Nephron (organoid): Measurements from ENCODE around the gene FSTL4.
"Not testable (repeated sequence)": the region's sequence is repeated elsewhere in the genome, so short reads cannot be mapped to it uniquely, and the experiment has no call there.

Experiments used
- H3K27ac Mint-ChIP-seq, 3 experiments: 2 replicates each; pipeline ENCODE4 v1.8.0; 2020; ENCODE audit warnings: mixed read lengths in 3 of 3, mild to moderate bottlenecking in 2 of 3, moderate library complexity in 1 of 3
- H3K27me3 Mint-ChIP-seq: 2 replicates; pipeline ENCODE4 v1.8.0; 2021; ENCODE audit warnings: low read depth, mild to moderate bottlenecking, moderate library complexity, mixed read lengths
- H3K36me3 Mint-ChIP-seq: 2 replicates; pipeline ENCODE4 v1.8.0; 2020; ENCODE audit warnings: low read depth, mixed read lengths
- H3K4me1 Mint-ChIP-seq: 2 replicates; pipeline ENCODE4 v1.8.0; 2020; ENCODE audit warnings: mixed read lengths
- H3K4me3 Mint-ChIP-seq, 3 experiments: 2 replicates each; pipeline ENCODE4 v1.8.0; 2020; ENCODE audit warnings: mild to moderate bottlenecking in 3 of 3, mixed read lengths in 3 of 3, moderate library complexity in 2 of 3
- H3K9me3 Mint-ChIP-seq: 2 replicates; pipeline ENCODE4 v1.8.0; 2020; ENCODE audit warnings: mixed read lengths
- TF ChIP-seq, protein P1 (sequence below), 3 experiments: fragments of 200-600 bp; sonication (generic); IDR thresholded peaks; one replicate each; pipeline ENCODE4 v1.5.0; 2021; ENCODE audit warnings: antibody characterized with exemption in 3 of 3; ENCODE audit not compliant: unreplicated experiment in 3 of 3

Gene FSTL4

DNA sequence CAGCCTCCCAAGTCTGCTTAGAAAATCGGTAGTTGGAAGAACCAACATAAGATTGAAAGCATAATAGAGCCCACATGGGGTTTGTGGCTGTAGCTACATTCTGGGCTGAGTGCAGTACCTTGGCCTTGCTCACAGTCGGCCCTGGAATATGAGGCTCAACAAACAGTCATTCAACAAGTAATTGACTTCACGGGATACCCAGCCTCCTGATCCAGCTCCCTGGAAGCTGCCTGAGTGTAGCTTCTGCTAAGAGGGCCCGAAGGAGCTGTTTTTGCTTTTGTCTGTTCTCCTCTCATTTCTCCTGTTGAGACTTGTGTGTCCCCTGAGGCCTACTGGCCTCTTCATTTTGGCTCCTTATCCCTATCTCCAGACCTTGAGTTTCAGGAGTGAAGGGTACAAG lies 389.8 kb downstream of the FSTL4 start:
- H3K9me3 Mint-ChIP-seq: no peaks in the 10 kb centered on the region
- H3K27ac Mint-ChIP-seq: peak overlapping the region in 1 of 3 experiments; percentile 40
- H3K27me3 Mint-ChIP-seq: peaks cover 15% of the 10 kb centered on the region
- no peak overlapping the region for H3K4me3 Mint-ChIP-seq
- peaks cover 19% of the 10 kb centered on the region for H3K4me1 Mint-ChIP-seq
- H3K36me3 Mint-ChIP-seq: no peaks in the 10 kb centered on the region
- TF ChIP-seq, protein P1, sequence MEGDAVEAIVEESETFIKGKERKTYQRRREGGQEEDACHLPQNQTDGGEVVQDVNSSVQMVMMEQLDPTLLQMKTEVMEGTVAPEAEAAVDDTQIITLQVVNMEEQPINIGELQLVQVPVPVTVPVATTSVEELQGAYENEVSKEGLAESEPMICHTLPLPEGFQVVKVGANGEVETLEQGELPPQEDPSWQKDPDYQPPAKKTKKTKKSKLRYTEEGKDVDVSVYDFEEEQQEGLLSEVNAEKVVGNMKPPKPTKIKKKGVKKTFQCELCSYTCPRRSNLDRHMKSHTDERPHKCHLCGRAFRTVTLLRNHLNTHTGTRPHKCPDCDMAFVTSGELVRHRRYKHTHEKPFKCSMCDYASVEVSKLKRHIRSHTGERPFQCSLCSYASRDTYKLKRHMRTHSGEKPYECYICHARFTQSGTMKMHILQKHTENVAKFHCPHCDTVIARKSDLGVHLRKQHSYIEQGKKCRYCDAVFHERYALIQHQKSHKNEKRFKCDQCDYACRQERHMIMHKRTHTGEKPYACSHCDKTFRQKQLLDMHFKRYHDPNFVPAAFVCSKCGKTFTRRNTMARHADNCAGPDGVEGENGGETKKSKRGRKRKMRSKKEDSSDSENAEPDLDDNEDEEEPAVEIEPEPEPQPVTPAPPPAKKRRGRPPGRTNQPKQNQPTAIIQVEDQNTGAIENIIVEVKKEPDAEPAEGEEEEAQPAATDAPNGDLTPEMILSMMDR (IDR thresholded peaks at IDR 0.05; ENCODE audit: unreplicated experiment in 3 of 3): no peak

DNA sequence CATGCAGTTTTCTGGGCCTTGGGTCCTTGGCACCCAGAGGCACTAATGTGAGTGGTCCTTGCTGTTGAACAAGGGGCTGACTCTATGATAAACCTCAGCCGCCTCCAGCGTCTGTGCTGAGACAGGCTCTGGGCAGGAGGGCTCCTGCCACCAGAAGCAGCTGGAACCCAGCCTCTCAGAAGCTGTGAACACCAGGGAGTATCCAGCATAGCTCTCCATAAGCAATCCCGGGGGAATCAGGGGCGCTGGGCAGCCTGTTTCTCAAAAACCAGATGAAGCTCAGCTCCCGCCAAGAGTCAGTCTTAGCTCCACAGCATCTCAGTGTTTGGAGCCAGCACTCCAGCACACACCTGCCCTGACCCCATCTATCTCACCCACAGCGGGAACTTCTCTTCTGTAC lies 390.3 kb downstream of the FSTL4 start:
- peak overlapping the region in 1 of 3 experiments; percentile 14 for H3K27ac Mint-ChIP-seq
- H3K4me3 Mint-ChIP-seq: no peak overlapping the region
- H3K9me3 Mint-ChIP-seq: no peaks in the 10 kb centered on the region
- H3K27me3 Mint-ChIP-seq: peaks cover 10% of the 10 kb centered on the region
- H3K36me3 Mint-ChIP-seq: no peaks in the 10 kb centered on the region
- H3K4me1 Mint-ChIP-seq: peaks cover 15% of the 10 kb centered on the region
- TF ChIP-seq, protein P1 (IDR thresholded peaks at IDR 0.05; ENCODE audit: unreplicated experiment in 3 of 3): no peak

DNA sequence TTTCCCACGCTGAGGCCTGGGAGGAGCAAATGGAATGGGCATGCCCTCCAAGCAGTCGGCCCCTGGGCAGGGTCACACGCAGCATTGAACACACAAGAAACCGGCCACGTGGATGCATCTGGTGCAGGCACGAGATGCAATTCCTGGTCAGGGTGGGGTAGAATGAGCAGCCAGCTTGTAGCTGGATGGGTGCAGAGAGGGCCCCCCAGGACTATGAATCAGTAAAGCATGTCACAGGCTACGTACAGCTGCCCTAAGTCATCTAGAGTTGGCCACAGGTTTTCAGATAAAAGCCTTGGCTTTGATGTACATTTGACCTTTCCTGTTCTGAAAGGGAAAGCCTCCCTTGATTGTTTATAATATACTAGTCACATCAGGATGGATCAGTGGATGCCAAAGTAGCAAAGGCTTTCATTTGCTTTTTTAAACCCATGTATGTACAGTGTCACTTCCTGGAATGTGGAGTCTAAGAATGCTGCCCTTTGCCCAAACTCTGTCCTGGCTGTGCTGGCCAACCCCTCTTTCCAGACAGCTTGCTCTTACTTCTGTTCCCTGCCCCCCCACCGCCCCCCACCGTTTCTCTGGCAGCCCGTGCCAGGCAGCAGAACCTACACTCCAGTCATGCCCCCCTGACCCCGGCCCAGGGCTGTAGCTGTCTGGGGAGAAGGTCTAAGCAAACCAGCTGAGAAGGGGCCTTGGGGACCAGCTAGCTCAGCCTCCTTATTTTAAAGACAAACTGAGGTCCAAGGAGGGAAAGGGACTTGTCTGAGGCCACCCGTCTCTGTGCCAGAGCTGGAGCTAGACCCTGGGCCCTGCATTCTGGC lies 391.3 kb downstream of the FSTL4 start:
- Mint-ChIP-seq H3K36me3 (no peaks in the 10 kb centered on the region), H3K27me3 (peaks cover 6% of the 10 kb centered on the region), H3K4me1 (peaks cover 10% of the 10 kb centered on the region), H3K9me3 (peaks cover 2% of the 10 kb centered on the region), H3K4me3 (no peak overlapping the region), H3K27ac (no peak overlapping the region)
- TF ChIP-seq, protein P1 (IDR thresholded peaks at IDR 0.05; ENCODE audit: unreplicated experiment in 3 of 3): no peak

DNA sequence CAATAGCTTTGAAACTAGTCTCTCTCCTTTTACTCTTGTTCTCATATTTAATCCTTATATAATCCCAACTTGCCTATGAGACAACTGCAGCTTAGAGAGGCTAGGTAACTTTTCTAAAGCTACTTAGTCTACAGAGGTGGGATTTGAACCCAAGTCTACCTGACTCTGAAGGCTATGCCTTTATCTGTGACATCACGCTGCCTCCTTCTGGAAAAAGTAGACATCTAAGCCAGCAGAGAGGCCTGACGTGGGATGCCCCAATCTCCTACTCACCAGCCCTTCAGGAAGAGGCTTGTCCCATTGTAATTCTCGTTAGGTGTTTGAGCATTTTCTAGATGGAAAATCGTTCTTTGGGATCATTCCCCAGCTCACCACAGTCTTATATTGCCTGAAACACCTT lies 393.0 kb downstream of the FSTL4 start:
- Mint-ChIP-seq H3K9me3 (peaks cover 2% of the 10 kb centered on the region), H3K36me3 (no peaks in the 10 kb centered on the region), H3K27ac (no peak overlapping the region), H3K27me3 (peaks cover 6% of the 10 kb centered on the region), H3K4me1 (peaks cover 10% of the 10 kb centered on the region), H3K4me3 (no peak overlapping the region)
- TF ChIP-seq, protein P1 (IDR thresholded peaks at IDR 0.05; ENCODE audit: unreplicated experiment in 3 of 3): no peak

GRCh38 chr5:133216138-133216537 lies 396.2 kb downstream of the FSTL4 start:
- not testable (repeated sequence) for H3K36me3 Mint-ChIP-seq, H3K27ac Mint-ChIP-seq, H3K4me1 Mint-ChIP-seq, H3K4me3 Mint-ChIP-seq, H3K27me3 Mint-ChIP-seq, H3K9me3 Mint-ChIP-seq

GRCh38 chr5:133214153-133214820 lies 398.1 kb downstream of the FSTL4 start:
- TF ChIP-seq, protein P1 (IDR thresholded peaks at IDR 0.05; ENCODE audit: unreplicated experiment in 3 of 3): no peak
- Mint-ChIP-seq H3K27ac (no peak overlapping the region), H3K36me3 (no peaks in the 10 kb centered on the region), H3K9me3 (peaks cover 2% of the 10 kb centered on the region), H3K27me3 (no peaks in the 10 kb centered on the region), H3K4me1 (no peaks in the 10 kb centered on the region), H3K4me3 (no peak overlapping the region)
